ENCODE measurements around the gene SLC25A47. TPM values are rescaled to one million over a fixed set of nuclear protein-coding genes. Genes with fewer than 3 reads are reported as not detected.
"Not testable (repeated sequence)": the region's sequence is repeated elsewhere in the genome, so short reads cannot be mapped to it uniquely, and the experiment has no call there.

Gene SLC25A47
- polyA plus RNA-seq, 1 donor = 0.10 TPM

GRCh38 chr14:100305324-100306100 is 17.6 kb upstream of the SLC25A47 start:
- DNase-seq (ENCODE audit: low read depth) = no peak

DNA sequence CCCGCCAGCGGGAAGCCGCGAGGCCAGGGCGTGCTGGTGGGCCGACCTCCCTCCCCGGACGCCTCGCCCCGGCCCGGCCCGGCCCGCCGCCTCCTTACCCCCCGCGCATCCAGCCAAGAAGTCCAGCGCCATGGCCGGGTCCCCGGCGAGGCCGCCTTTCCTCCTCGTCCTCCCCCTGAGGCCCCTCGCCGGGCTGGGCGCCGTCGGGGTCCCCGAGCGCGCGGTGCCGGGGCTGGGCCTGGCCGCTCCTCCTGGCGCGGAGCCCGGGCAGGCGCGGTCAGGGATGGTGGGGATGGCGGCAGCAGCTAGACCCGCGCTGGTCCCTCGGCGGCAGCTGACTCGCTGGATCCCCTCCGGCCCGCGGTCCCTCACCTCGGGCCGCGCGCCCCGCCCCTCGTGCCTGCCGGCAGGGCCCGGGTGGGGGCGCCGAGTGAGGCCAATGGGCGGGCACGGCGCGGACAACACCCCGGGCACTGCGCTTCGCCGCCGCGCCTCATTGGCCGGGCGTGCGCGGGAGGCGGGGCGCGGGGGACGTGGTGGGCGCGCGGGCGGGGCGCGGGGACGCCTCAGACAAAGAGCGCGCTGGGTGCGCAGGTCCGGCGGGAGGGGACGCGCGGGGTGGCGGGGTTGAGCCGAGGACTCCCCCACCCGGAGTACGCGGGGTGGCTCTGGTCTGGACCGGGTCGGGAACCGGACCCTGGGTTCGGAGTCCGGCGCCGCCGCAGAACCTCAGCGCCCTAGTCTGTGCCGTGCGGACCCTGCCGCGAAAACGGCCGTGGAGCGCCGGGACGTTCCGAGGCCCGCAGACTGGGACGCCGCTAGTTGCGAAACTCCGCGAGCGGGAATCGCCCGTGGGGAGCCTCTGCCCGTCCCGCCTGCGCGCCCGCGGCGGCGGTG is 16.8 kb upstream of the SLC25A47 start, which contains the start of gene SLC25A29:
SLC25A29 (minus strand) TSS at position 344 of the 897 bp plus-strand sequence; CDS start at position 132, 212 bp downstream.
- DNase-seq (ENCODE audit: low read depth) = peak; percentile 41

DNA sequence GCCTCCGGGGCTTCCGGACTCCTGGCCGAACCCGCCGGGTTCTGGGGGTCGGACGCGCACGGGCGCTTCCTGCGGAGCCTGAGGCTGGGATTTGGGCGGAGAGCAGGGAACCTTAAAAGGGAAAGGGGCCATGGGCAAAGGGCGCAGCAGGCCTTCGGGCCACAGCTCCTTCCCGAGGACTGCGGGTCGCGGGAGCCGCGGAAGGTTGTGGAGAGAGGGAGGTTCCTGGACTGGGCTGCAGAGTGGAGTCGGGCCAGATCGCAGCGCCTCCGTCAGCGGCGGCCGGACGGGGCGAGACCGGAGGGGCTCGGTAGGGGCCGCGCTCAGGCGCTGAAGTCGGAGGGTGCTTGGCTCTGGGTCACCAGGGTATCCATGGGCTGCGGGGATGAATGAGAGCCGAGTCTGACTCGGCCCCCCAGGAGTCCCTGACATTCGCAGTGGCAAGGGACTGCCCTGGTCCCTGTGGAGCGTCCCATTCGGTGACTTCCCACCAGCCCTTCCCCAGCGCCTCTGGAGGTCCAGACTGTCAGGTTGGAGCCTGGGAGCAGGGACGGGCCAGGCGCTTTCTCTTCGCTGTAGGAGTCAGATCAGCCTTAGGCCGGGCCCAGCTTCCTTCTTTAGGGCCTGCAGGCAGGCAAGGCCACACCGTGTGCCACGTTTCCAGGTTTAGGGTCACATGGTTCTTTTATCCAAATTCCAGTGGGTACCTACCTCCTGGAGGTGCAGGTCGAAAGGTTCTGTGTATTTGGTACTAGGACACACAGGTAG is 16.0 kb upstream of the SLC25A47 start:
- no peak for DNase-seq (ENCODE audit: low read depth)

- DNase-seq (ENCODE audit: low read depth) = no peak
Measured at GRCh38 chr14:100307766-100308426, 15.2 kb upstream of the SLC25A47 start.

DNA sequence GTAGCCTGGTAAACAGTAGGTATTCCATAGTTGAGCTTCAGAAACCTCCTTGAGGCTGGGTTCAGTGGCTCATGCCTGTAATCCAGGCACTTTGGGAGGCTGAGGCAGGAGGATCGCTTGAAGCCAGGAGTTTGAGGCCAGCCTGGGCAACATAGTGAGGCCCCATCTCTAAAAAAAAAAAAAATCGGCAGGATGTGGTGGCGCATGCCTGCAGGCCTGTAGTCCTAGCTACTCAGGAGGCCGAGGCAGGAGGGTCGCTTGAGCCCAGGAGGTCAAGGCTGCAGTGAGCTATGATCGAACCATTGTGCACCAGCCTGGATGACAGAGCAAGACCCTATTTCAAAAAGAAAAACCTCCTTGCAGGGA is 14.7 kb upstream of the SLC25A47 start:
- not testable (repeated sequence) for DNase-seq (ENCODE audit: low read depth)

DNA sequence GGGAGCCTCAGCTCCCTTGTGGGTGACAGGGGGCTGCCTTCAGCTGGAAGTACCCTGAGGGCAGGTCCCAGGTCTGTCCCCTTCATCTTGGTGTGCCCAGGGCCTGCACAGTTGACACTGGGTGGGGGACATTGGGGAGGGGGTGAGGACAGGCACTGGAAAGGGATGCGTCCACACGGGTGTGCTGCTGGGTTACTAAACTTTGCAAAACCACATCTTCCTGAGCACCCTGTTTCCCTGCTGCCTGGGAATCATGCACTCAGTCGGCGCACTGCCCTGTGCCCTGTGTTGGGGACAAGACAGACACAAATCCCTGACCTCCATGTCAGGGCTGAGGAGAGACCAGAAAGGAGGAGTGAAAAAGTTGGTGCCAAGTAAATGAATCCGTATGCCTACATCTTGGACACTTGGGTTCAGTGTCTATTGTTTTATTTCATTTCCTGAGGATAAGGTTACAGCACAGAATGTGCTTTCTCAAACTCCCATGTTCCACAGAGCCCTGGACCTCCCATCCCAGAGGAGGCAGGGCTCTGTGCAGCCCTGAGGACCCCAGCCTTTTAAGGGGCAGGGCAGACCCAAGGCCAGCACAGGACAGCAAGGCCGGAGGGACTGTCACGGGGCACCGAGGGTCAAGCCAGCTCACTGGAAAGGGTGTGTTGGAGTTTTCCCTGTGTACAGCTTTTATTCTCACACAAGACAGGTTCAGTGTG is 14.0 kb upstream of the SLC25A47 start:
- DNase-seq (ENCODE audit: low read depth) = no peak

DNA sequence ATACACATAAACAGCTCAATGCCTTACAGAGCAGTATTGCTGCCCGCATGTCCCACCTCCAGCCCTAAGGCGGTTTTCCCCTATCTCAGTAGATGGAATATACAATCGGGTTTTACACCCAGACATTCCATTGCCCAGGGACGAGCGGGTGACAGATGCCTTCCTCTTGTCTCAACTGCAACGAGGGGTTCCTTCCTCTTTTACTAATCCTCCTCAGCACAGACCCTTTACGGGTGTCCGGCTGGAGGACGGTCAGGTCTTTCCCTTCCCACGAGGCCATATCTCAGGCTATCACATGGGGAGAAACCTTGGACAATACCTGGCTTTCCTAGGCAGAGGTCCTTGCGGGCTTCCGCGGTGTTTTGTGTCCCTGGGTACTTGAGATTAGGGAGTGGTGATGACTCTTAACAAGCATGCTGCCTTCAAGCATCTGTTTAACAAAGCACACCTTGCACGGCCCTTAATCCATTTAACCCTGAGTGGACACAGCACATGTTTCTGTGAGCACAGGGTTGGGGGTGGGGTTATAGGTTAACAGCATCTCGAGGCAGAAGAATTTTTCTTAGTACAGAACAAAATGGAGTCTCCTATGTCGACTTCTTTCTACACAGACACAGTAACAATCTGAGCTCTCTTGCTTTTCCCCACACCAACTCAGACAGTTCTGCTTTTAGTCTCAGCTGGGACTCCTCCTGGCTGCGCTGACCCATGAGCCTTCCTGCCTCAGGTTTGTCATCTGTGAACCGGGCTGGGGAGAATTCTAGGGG is 10.8 kb upstream of the SLC25A47 start:
- DNase-seq (ENCODE audit: low read depth) = not testable (repeated sequence)

DNA sequence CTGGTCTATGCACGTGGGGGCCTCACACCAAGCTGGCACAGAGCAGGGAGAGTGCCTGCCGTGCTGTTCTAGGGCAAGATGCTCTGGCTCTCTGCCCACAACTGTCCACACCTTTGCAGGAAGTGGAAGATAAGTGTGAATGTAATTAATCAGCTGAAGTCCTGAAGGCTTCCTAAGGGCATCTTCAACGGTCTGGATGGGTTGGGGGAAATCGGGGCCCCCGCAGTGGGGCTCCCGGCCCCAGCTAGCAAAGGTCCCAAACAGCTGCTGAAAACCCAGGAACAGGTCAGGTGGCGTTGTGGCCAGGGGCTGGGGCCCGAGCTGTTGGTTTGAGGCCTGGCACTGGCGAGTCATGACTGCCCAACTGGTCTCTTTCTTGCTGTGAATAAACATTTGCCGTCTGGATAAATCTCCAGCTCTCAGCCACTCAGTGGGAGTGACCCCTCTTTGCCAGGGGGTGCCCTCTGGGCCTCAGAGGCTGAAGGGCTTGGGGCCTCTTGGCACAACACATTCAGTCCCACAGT is 10.2 kb upstream of the SLC25A47 start:
- no peak for DNase-seq (ENCODE audit: low read depth)

DNA sequence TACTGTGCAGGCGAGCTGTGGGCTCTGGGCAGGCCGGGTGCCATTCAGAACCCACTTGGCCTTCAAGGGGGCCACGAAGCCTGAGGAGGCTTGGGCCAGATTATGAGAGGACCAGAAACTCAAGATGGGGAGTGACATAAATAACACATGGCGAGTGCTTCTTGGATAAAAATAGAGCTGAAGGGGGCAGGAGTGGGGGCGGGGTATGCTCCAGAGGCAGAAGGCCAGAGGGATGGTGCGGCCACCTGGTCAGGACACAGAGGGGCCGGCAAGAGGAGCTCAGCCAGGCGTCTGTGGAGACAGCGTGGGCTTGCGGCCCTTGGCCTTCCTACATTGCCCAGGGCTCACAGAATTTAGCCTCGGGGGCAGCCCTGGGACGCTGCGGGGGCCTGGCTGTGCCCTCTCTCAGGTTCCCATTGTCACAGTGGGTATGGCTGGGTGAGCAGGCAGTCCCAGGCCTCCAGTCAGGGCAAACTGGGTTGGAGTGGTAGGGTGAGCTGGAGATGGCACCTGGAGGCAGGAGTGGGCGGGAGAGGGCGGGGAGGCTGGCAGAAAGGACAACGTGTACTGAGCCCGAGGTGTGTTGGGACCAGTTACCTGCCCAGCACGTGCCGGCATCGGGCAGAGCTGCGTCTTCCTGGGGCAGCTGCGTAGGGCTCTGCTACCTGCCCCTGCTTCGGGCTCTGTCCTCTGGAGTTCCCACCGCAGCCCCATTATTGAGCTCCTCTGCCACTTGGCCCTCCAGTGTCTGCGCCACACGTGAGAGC is 9.5 kb upstream of the SLC25A47 start:
- no peak for DNase-seq (ENCODE audit: low read depth)

DNA sequence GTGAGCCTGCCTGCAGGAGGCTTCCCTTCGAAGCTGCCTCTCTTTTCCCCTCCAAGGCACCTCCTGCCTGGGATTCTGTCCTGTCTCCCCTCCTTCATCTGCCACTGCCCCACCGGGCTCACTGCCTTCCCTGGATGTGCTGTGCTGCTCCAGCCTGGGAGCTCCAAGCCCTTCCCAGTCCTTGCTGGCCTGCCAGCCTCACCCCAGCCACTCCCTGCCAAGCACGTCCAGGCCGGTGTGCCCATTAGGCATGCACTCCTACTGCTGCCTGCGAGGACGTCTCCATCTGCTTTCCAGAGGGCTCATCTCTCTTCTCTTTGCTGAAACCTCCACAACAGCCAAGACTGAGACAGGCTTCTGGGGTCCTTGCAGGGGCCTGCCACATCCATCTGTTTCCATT is 8.4 kb upstream of the SLC25A47 start:
- DNase-seq (ENCODE audit: low read depth) = no peak

GRCh38 chr14:100317389-100317788 is 5.8 kb upstream of the SLC25A47 start:
- DNase-seq (ENCODE audit: low read depth) = no peak

DNA sequence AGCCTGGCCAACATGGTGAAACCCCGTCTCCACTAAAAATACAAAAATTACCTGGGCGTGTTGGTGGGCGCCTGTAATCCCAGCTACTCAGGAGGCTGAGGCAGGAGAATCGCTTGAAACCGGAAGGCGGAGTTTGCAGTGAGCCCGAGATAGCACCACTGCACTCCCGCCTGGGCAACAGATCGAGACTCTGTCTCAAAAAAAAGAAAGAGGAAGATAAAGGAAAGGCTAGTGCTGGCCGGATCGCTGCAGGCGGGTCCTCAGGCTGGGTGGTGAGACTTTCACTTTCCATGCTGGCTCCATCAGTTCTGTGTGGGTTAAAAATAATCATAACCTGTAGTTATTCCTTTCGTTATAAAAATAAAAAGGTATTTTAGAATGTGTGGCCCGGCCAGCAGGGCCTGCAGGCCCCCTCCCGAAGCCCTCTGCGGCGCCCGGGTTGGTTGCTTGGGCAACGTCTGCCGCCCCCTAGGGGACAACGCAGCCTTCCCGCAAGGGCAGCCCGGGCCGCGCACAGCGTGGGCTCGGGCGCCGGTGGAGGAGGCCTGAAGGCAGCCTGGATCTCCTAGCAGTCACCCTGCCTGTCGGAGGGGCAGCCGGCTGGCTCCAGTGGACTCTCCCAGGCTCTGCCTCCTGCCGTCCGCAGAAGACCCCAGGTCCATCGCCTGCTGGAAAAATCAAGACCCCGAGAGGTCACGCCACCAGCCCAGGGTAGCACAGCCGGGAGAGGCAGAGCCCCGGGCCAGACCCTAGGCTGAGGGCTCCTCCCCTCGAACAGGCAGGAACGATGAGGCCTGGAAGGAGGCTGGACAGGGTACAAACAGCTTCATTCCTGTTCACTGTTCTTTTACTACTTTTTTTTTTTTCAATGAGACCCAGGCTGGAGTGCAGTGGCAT is 5.0 kb upstream of the SLC25A47 start:
- DNase-seq (ENCODE audit: low read depth) = no peak

- no peak for DNase-seq (ENCODE audit: low read depth)
Measured at GRCh38 chr14:100320157-100320856, 2.8 kb upstream of the SLC25A47 start.

GRCh38 chr14:100321473-100322137 is 1.5 kb upstream of the SLC25A47 start:
- DNase-seq (ENCODE audit: low read depth) = no peak

- DNase-seq (ENCODE audit: low read depth) = no peak
Measured at GRCh38 chr14:100322138-100322957, 791 bp upstream of the SLC25A47 start.

DNA sequence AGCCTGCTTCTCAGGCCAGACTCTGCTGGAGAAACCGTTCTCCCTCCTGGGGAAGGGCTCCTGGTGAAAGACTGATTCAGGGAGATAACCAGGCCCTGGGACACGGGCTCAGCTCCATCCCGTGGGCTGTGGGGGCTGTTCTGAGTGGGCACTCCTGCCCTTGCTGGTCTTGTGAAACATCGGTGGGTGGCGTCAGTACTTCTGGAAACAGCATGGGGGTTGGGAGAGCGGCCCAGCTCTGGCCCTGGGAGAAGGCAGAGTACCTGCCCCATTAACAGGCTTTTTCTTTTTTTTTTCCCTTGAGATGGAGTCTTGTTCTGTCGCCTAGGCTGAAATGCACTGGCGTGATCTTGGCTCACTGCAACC is 786 bp downstream of the SLC25A47 start:
- no peak for DNase-seq (ENCODE audit: low read depth)

Data from forelimb muscle (tissue), 1 donor.